ENCODE measurements around the gene CD79A. TPM values are rescaled to one million over a fixed set of nuclear protein-coding genes. Genes with fewer than 3 reads are reported as not detected.

The CD79A gene
- total RNA-seq, 4 donors from 2014 or later = 0.72 to 1.8 TPM; not detected in 2

DNA sequence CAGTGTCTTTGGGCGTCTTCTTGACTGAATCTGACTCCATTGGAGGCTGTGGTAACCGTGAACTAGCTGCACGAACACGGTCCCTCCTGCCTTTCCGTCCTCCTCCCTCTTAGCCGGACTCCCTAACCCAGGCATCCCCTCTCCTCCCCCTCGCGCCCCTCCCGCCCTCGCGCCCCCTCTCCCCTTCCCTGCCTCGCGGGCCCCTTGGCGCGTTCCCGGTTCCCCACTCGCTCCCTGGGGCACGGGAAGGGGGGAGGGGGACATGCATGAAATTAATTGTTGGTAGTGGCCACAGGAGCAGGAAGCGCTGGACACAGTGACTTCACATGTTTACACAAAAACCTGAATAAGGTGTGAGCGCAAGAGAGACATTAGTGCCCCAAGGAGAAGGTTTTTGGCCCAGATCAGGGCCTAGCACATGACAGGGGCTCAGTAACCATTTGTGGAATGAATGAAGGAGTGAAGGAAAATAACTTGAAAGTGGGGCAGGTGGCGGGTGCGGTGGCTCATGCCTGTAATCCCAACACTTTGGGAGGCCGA is 32.0 kb upstream of the CD79A start:
- no peak for TF ChIP-seq CTCF (IDR thresholded peaks at IDR 0.05)
- DNase-seq (ENCODE audit: low spot score) (no peak), ATAC-seq (ENCODE audit: low FRiP score) (no peak)

DNA sequence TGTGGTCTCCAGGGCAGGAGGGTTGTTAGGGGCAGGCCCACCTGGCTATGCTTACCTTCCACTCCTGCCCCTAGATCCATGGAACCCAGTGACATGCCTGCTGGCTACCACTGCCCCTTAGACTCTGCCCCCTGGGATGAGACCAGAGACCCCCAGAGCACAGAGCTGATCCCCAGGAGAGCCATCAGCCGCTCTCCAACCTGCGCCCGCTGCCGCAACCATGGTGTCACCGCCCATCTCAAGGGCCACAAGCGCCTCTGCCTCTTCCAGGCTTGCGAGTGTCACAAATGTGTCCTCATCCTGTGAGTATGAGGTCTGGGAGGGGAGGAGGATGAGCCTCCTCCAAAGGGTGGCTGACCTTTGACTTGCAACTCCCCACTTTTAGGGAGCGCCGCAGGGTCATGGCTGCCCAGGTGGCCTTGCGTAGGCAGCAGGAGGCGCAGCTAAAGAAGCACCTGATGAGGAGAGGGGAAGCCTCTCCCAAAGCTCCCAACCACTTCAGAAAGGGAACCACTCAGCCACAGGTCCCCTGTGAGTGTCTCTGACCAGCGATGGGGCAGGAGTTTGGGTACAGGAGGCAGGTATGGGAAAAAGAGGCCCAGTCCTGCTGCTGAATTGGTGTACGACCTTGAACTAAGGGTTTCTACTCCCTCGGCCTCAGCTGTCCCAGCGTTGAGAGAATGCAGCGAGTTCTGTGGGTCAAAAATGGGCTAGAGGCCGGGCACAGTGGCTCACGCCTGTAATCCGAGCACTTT is 29.6 kb upstream of the CD79A start:
- DNase-seq (ENCODE audit: low spot score) = no peak
- no peak for TF ChIP-seq CTCF (IDR thresholded peaks at IDR 0.05)
- ATAC-seq (ENCODE audit: low FRiP score) = no peak

DNA sequence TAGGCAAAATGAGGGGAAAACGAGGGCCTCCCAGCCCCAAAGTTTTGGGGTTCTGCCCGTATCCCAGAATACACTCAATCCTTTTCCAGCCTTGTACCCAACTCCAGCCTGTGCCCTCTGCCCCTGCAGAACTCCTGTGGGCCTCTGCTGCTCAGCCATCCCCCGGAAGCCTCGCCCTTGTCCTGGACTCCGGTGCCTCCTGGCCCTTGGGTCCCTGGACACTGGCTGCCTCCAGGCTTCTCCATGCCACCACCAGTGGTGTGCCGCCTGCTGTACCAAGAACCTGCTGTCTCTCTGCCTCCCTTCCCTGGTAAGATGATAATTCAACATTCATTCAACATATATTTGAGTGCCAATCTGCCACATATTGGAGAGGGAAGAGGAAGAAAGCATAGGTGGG is 28.4 kb upstream of the CD79A start:
- ATAC-seq (ENCODE audit: low FRiP score) (no peak), DNase-seq (ENCODE audit: low spot score) (no peak)
- no peak for TF ChIP-seq CTCF (IDR thresholded peaks at IDR 0.05)

- DNase-seq (ENCODE audit: low spot score) = no peak
- ATAC-seq (ENCODE audit: low FRiP score) = no peak
- TF ChIP-seq CTCF (IDR thresholded peaks at IDR 0.05) = no peak
Measured at GRCh38 chr19:41849067-41849466, 28.0 kb upstream of the CD79A start.

DNA sequence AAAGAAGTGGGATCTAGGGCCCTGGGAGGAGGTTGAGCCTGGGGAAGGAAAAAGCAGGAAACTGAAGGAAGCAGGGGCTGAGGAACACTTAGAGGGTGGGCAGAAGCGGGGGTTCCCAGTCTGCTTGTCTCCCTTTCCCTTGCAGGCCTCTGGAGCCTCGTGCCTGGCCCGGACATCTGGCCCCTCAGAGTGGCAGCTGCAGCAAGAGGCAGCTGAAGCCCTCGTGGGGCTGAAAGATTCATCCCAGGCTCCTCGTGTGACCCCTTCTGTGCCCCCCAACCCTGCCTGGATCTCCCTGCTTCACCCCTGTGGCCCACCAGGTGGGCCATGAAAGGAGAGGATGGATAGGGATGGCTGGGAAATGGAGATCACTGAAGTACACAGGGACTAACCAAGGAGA is 26.7 kb upstream of the CD79A start:
- DNase-seq (ENCODE audit: low spot score) (no peak), ATAC-seq (ENCODE audit: low FRiP score) (no peak)
- no peak for TF ChIP-seq CTCF (IDR thresholded peaks at IDR 0.05)

- DNase-seq (ENCODE audit: low spot score) = no peak
- ATAC-seq (ENCODE audit: low FRiP score) = no peak
- TF ChIP-seq CTCF (IDR thresholded peaks at IDR 0.05) = no peak
Measured at GRCh38 chr19:41851456-41851855, 25.6 kb upstream of the CD79A start.

DNA sequence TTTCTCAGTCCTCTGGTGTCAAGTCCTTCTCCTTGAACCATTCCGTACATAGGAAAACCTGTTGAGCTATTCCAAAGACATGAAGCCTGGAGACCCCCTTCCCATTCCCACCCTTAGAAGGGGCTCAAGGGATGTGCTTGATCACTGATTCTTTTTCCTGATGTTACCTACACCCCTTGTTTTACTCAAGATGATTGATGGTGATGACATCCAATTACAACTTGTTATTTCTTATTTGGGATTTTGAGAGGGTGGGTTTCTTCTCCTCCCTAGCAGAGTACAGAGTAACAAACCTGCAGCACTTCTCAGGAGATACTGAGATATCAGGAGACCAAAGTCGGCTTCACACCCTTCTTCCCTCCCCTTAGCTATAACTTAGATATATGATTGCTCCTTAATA is 23.7 kb upstream of the CD79A start:
- TF ChIP-seq CTCF (IDR thresholded peaks at IDR 0.05) = no peak
- ATAC-seq (ENCODE audit: low FRiP score) = no peak
- no peak for DNase-seq (ENCODE audit: low spot score)
